Caco-2 (cell line): ENCODE data around the gene BTBD17. TPM values are rescaled to one million over a fixed set of nuclear protein-coding genes. Genes with fewer than 3 reads are reported as not detected.

ENCODE experiments used
- BruUV-seq: library from RNA; stranded (reverse); fragments of 400-500 nt; replicated peaks from 2 replicates; lab custom pipeline; 2021; lab: Mats Ljungman, UMichigan
- CTCF ChIA-PET: fragments of 300-600 bp; sonication (Branson Sonifier 250); formaldehyde crosslinking; loops from one replicate; lab custom pipeline; 2022; ENCODE audit warnings: antibody characterized with exemption; lab: Charles Lee
- POLR2A ChIA-PET: fragments of 300-600 bp; sonication (Branson Sonifier 250); formaldehyde crosslinking; loops from one replicate; lab custom pipeline; 2022; ENCODE audit warnings: antibody characterized with exemption; lab: Charles Lee
- DNase-seq, 2 experiments: peaks; one replicate each; pipeline versions ENCODE4 v3.0.0 to v3.0.0-alpha.2; 2020 to 2022
- H3K27me3 ChIP-seq: replicated peaks from 2 replicates; pipeline ENCODE4 v1.6.0; 2011; ENCODE audit warnings: low read length; ENCODE audit not compliant: control insufficient read depth, insufficient read depth
- H3K36me3 ChIP-seq: 2 replicates; pipeline ENCODE4 v1.5.1; 2011; ENCODE audit warnings: low read length; ENCODE audit not compliant: control insufficient read depth, insufficient read depth
- H3K4me1 ChIP-seq: fragments of 250-450 bp; sonication (Bioruptor Pico); 2 replicates; pipeline ENCODE4 v1.5.1; 2020; ENCODE audit warnings: mild to moderate bottlenecking
- H3K4me3 ChIP-seq: 2 replicates; pipeline ENCODE4 v1.5.1; 2011; ENCODE audit warnings: low read depth, mild to moderate bottlenecking, control low read depth, low read length
- H3K9me3 ChIP-seq: fragments of 250-450 bp; sonication (Bioruptor Pico); 2 replicates; pipeline ENCODE4 v1.5.1; 2020; ENCODE audit warnings: mild to moderate bottlenecking, moderate library complexity
- H3K27ac Mint-ChIP-seq: one replicate; pipeline ENCODE4 v1.8.0; 2022; ENCODE audit warnings: mixed read lengths; ENCODE audit not compliant: unreplicated experiment
- H3K27me3 Mint-ChIP-seq: one replicate; pipeline ENCODE4 v1.8.0; 2022; ENCODE audit warnings: mixed read lengths; ENCODE audit not compliant: insufficient read depth, unreplicated experiment
- H3K36me3 Mint-ChIP-seq: one replicate; pipeline ENCODE4 v1.8.0; 2022; ENCODE audit warnings: mild to moderate bottlenecking, mixed read lengths; ENCODE audit not compliant: insufficient read depth, unreplicated experiment
- H3K4me1 Mint-ChIP-seq: one replicate; pipeline ENCODE4 v1.8.0; 2022; ENCODE audit warnings: low read depth, mixed read lengths; ENCODE audit not compliant: unreplicated experiment
- H3K4me3 Mint-ChIP-seq: one replicate; pipeline ENCODE4 v1.8.0; 2022; ENCODE audit warnings: mild to moderate bottlenecking, moderate library complexity, mixed read lengths; ENCODE audit not compliant: unreplicated experiment
- H3K9me3 Mint-ChIP-seq: one replicate; pipeline ENCODE4 v1.8.0; 2022; ENCODE audit warnings: mixed read lengths; ENCODE audit not compliant: unreplicated experiment
- CTCF ChIP-seq, 2 experiments: fragments of 200-600 bp in 1 of 2; IDR thresholded peaks; 1 replicate in 1 of 2; 2 replicates in 1 of 2; pipeline versions ENCODE4 v1.5.1 to v1.8.0; 2011 to 2022; ENCODE audit warnings: antibody characterized with exemption in 1 of 2, control low read depth in 1 of 2, inconsistent platforms in 1 of 2, low read depth in 1 of 2, low read length in 1 of 2, mild to moderate bottlenecking in 1 of 2, moderate library complexity in 1 of 2; ENCODE audit not compliant: insufficient read depth in 1 of 2, severe bottlenecking in 1 of 2, unreplicated experiment in 1 of 2
- intact Hi-C: fragments of 100-400 bp; cut with micrococcal nuclease; formaldehyde crosslinking; loops from one replicate; pipeline ENCODE4 v1.10.0; 2022; ENCODE audit not compliant: unreplicated experiment
- total RNA-seq: library from RNA; stranded (reverse); gene quantifications from 2 replicates; pipeline ENCODE4 v1.2.3, GENCODE V29; 2022

BTBD17 gene
- total RNA-seq, 1 experiment from 2014 or later, result not detected

GRCh38 chr17:74318391-74318790, 43.3 kb downstream of the BTBD17 start:
- Mint-ChIP-seq H3K4me1 (no peaks in the 10 kb centered on the region), H3K4me3 (no peak overlapping the region), H3K36me3 (no peaks in the 10 kb centered on the region), H3K9me3 (no peaks in the 10 kb centered on the region), H3K27ac (no peak overlapping the region), H3K27me3 (peaks cover 12% of the 10 kb centered on the region)
- ChIA-PET POLR2A (no interaction called here), CTCF (no interaction called here)
- no peak overlapping the region for H3K4me3 ChIP-seq
- no peak for DNase-seq
- no peaks in the 10 kb centered on the region for H3K27me3 ChIP-seq
- no peak for TF ChIP-seq CTCF (IDR thresholded peaks at IDR 0.05; ENCODE audit: insufficient read depth in 1 of 2, low read depth in 1 of 2, low read length in 1 of 2, severe bottlenecking in 1 of 2, unreplicated experiment in 1 of 2)
- intact Hi-C loops, result no loop called here
- no peaks in the 10 kb centered on the region for H3K4me1 ChIP-seq
- H3K36me3 ChIP-seq, result no peaks in the 10 kb centered on the region
- H3K9me3 ChIP-seq, result no peaks in the 10 kb centered on the region
- BruUV-seq, result no TSS peak

GRCh38 chr17:74317071-74317470, 44.6 kb downstream of the BTBD17 start:
- CTCF ChIA-PET, result no interaction called here
- H3K27me3 Mint-ChIP-seq, result peaks cover 8% of the 10 kb centered on the region

GRCh38 chr17:74316220-74316619, 45.4 kb downstream of the BTBD17 start:
- Mint-ChIP-seq H3K4me3 (no peak overlapping the region), H3K4me1 (no peaks in the 10 kb centered on the region), H3K9me3 (peaks cover 11% of the 10 kb centered on the region), H3K36me3 (no peaks in the 10 kb centered on the region), H3K27me3 (peaks cover 3% of the 10 kb centered on the region), H3K27ac (no peak overlapping the region)
- no peak for DNase-seq
- Histone ChIP-seq H3K36me3 (no peaks in the 10 kb centered on the region), H3K27me3 (no peaks in the 10 kb centered on the region), H3K4me1 (no peaks in the 10 kb centered on the region), H3K9me3 (peaks cover 3% of the 10 kb centered on the region; the same call in 1 of the 2 replicates), H3K4me3 (no peak overlapping the region)
- intact Hi-C loops, result no loop called here
- CTCF ChIA-PET, result no interaction called here
- BruUV-seq, result no TSS peak
- TF ChIP-seq CTCF (IDR thresholded peaks at IDR 0.05; ENCODE audit: insufficient read depth in 1 of 2, low read depth in 1 of 2, low read length in 1 of 2, severe bottlenecking in 1 of 2, unreplicated experiment in 1 of 2), result no peak
- POLR2A ChIA-PET, result no interaction called here

More at GRCh38 chr17:74317071-74317470, 44.6 kb downstream of the BTBD17 start:
- Mint-ChIP-seq H3K27ac (no peak overlapping the region), H3K4me3 (no peak overlapping the region), H3K4me1 (no peaks in the 10 kb centered on the region), H3K36me3 (no peaks in the 10 kb centered on the region), H3K9me3 (peaks cover 11% of the 10 kb centered on the region)
- DNase-seq, result no peak
- Histone ChIP-seq H3K27me3 (no peaks in the 10 kb centered on the region), H3K36me3 (no peaks in the 10 kb centered on the region), H3K4me1 (no peaks in the 10 kb centered on the region), H3K9me3 (peaks cover 3% of the 10 kb centered on the region; the same call in 1 of the 2 replicates), H3K4me3 (no peak overlapping the region)
- POLR2A ChIA-PET, result no interaction called here
- no peak for TF ChIP-seq CTCF (IDR thresholded peaks at IDR 0.05; ENCODE audit: insufficient read depth in 1 of 2, low read depth in 1 of 2, low read length in 1 of 2, severe bottlenecking in 1 of 2, unreplicated experiment in 1 of 2)
- intact Hi-C loops, result no loop called here
- BruUV-seq, result no TSS peak
